D721Med (cell line): ENCODE data around the gene CHMP1A.
"Not testable (repeated sequence)": the region's sequence is repeated elsewhere in the genome, so short reads cannot be mapped to it uniquely, and the experiment has no call there.

ENCODE experiments used
- DNase-seq: peaks from one replicate; pipeline ENCODE4 v3.0.0; 2011; ENCODE audit warnings: low spot score; ENCODE audit not compliant: insufficient read length
- FAIRE-seq: peaks from 2 replicates; lab custom pipeline; 2011; peaks lifted over from hg19 to GRCh38; lab: Jason Lieb, UNC
- TF ChIP-seq, protein P1 (sequence below): IDR thresholded peaks from 2 replicates; pipeline ENCODE4 v1.5.1; 2012; ENCODE audit warnings: mild to moderate bottlenecking, control low read depth; ENCODE audit not compliant: insufficient read depth; ENCODE audit errors: missing control alignments

The CHMP1A gene

DNA sequence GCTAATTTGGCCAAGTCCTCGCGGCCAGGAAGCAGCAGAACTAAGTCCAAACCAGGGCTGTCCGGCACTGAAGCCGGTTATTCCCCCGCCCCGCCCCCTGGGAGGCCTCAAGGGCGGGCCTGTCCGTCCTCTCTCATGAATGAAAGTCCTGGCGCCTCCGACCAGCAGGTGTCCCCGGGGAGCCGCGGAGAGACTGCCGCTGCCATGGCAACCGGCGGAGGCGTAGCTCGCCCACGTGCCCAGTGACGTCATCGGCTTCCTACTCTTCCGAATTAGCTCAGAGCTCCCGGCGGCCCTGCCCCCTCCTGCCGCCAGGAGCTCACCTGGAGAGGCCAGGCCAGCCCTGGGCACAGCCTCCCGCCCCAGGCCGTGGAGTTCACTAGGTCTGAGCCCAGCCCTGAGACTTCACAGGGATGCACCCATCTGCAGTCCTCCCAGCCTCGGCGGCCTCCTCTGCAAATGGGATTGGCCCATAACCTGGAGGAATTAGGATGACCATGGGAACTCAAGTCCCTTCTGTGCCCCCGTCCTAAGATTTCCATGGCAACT is 42.7 kb upstream of the CHMP1A start:
- TF ChIP-seq, protein P1, sequence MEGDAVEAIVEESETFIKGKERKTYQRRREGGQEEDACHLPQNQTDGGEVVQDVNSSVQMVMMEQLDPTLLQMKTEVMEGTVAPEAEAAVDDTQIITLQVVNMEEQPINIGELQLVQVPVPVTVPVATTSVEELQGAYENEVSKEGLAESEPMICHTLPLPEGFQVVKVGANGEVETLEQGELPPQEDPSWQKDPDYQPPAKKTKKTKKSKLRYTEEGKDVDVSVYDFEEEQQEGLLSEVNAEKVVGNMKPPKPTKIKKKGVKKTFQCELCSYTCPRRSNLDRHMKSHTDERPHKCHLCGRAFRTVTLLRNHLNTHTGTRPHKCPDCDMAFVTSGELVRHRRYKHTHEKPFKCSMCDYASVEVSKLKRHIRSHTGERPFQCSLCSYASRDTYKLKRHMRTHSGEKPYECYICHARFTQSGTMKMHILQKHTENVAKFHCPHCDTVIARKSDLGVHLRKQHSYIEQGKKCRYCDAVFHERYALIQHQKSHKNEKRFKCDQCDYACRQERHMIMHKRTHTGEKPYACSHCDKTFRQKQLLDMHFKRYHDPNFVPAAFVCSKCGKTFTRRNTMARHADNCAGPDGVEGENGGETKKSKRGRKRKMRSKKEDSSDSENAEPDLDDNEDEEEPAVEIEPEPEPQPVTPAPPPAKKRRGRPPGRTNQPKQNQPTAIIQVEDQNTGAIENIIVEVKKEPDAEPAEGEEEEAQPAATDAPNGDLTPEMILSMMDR, result peak; percentile 46
- DNase-seq, result peak; percentile 73
- no peak for FAIRE-seq

DNA sequence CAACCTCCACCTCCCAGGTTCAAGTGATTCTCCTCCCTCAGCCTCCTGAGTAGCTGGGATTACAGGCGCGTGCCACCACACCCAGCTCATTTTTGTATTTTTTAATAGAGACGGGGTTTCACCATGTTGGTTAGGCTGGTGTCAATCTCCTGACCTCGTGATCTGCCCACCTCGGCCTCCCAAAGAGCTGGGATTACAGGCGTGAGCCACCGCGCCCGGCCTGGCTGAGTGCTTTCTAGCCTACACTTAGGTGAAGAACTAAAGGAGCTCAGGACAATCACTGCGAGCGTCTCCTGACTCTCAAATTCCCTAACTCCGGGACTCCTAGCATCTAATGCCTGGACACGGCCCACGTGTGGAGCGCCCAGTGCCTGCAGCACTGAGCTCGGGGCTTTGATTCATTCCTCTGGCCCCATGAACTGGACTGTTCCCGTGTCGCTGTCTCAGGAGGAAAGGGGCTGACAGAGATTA is 42.2 kb upstream of the CHMP1A start:
- DNase-seq, FAIRE-seq: not testable (repeated sequence)

DNA sequence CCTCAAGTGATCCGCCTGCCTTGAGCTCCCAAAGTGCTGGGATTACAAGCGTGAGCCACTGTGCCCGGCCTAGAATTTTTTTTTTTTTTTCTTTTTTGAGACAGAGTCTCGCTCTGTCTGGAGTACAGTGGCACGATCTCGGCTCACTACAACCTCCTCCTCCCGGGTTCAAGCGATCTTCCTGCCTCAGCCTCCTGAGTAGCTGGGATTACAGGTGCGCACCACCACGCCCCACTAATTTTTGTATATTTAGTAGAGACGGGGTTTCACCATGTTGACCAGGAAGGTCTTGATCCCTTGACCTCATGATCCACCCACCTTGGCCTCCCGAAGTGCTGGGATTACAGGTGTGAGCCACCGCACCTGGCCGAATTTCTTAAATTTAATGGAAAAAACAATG is 41.2 kb upstream of the CHMP1A start:
- DNase-seq, FAIRE-seq: not testable (repeated sequence)

DNA sequence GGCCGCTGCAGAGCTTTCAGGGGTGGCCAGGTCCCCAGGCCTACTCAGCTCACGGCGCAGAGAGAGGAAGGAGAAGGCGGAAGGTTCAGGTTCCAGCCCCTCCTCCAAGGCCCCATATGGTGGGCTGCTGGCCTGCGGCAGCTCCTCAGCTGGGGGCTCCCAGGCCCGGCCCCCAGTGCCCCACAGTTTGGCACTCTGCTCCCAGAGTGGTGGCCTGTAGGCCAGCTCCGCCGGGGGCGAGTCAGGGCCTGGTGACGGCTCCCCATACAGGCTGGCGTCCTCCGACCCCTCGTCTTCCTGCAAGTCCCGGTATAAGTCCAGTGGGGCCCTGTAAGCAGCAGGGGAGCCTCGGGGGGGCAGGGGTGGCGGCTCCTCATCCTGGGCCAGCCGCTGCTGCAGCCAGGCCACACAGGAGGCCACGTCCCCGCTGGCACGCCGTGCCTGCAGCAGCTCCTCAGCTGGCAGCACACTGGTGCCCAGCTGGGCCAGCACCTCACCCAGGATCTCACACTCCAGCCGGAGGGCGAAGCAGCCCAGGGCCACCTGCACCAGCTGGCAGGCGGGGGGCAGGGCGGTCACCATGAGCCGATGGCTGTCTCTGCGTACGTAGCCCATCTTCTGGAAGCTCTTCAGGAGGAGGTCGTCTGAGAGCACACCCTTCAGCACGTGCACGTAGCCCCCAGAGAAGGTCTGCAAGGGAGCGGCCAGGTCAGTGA is 40.3 kb upstream of the CHMP1A start:
- FAIRE-seq (no peak), DNase-seq (no peak)
- TF ChIP-seq, protein P1, result no peak

DNA sequence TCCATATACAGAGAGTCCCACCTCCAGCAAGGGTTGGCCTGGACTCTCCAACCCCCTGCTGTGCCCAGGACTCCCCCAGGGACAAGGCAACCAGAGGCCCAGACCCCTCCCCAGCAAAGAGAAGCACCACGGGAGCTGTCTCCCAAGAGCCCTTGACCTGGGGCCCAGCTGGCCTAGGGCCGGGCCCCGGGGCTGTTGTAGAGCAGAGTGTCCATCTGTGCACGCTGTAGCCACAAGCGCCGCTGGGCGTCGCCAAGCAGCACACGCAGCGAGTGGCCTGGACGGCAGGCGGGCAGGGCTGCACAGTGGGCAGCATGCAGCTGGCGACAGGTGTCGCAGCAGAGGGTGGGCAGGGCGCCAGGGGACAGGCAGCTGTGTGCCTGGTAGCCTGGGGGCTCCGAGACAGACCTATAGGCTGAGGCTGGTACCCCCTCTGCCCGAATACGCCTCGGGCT is 39.7 kb upstream of the CHMP1A start:
- FAIRE-seq (no peak), DNase-seq (no peak)
- TF ChIP-seq, protein P1, result no peak

DNA sequence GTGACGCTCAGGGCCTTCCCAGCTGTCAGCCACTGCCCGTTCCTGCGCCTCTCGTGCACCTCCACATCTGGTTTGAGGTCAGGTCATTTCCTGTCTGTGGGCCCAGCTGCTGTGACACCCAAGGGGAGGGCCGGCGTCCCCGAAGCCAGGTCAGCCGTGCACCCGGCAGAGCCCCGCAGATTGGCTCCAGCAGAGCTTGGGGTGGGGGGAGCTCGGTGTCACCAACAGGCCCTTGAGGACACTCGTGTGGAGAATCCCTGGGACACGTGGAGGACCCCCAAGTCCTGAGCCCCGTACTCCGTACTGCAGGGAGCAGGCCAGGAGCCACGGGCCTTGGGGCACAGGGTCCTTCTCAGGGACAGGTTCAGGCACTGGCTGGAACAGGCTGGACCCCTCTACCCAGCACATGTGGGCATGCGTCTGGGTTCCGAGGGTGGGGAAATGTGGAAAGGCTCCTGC is 39.2 kb upstream of the CHMP1A start:
- DNase-seq (no peak), FAIRE-seq (no peak)

DNA sequence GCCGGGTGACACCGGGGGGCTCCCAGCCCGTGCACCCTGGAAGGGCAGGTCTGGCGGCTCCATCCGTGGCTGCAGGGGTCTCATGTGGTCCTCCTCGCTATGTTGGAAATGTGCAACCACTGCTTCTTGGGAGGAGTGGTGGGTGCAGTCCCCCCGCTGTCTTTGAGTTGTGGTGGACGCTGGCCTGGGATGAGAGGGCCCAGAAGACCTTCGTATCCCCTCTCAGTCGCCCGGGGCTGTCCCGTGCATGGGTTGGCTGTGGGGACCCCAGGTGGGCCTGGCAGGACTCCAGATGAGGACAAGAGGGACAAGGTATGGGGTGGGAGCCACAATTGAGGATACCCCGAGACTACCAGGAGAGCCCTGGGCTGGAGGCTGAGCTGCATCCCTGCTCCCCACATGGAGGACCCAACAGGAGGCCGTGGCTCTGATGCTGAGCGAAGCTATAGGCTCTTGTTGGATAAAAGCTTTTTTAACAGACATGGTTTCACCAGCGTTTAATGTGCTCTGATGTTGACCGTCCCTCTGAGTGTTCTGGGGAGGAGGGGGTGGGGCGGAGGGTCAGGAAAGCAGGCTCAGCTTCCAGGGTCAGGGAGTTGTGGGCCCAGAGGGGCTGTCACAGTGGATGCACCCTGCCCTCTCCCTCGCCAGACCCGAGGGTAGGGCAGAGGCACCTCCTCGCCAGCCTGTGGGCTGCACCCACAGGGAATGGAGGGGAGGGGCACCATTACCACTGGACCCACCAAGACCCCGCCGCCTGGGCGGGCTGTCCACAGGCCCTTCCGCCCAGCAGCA is 38.6 kb upstream of the CHMP1A start:
- no peak for DNase-seq
- TF ChIP-seq, protein P1, result no peak
- no peak for FAIRE-seq

More for the DNA sequence above, 39.2 kb upstream of the CHMP1A start:
- TF ChIP-seq, protein P1, result no peak
